ENCODE results near the gene CNGA3.

GRCh38 chr2:98301469-98301868 is 44.8 kb upstream of the CNGA3 start:
- no peak for TF ChIP-seq MAFK (IDR thresholded peaks at IDR 0.05; ENCODE audit: low read depth, low read length)
- TF ChIP-seq CTCF (conservative IDR thresholded peaks at IDR 0.05; ENCODE audit: low read depth, low read length) = no peak
- TF ChIP-seq, protein P1, sequence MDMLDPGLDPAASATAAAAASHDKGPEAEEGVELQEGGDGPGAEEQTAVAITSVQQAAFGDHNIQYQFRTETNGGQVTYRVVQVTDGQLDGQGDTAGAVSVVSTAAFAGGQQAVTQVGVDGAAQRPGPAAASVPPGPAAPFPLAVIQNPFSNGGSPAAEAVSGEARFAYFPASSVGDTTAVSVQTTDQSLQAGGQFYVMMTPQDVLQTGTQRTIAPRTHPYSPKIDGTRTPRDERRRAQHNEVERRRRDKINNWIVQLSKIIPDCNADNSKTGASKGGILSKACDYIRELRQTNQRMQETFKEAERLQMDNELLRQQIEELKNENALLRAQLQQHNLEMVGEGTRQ (IDR thresholded peaks at IDR 0.05; ENCODE audit: low read depth, low read length) = no peak
- no peak for TF ChIP-seq CEBPB (IDR thresholded peaks at IDR 0.05; ENCODE audit: low read depth, low read length)
- no peak for TF ChIP-seq POLR2A (IDR thresholded peaks at IDR 0.05; ENCODE audit: low read depth, low read length)
- TF ChIP-seq NFE2L2 (IDR thresholded peaks at IDR 0.05; ENCODE audit: low read depth, low read length) = no peak
- no peak for TF ChIP-seq RFX5 (IDR thresholded peaks at IDR 0.05; ENCODE audit: low read depth, low read length)
- no peak for TF ChIP-seq SMC3 (IDR thresholded peaks at IDR 0.05; ENCODE audit: low read depth, low read length)
- TF ChIP-seq MAZ (IDR thresholded peaks at IDR 0.05; ENCODE audit: borderline replicate concordance, low read depth, low read length) = no peak
- no peak for TF ChIP-seq ELK1 (IDR thresholded peaks at IDR 0.05; ENCODE audit: borderline replicate concordance, low read depth, low read length)
- TF ChIP-seq CHD1 (IDR thresholded peaks at IDR 0.05; ENCODE audit: low read depth, low read length) = no peak
- no peak for TF ChIP-seq BHLHE40 (IDR thresholded peaks at IDR 0.05; ENCODE audit: low read depth, low read length)
- TF ChIP-seq FOS (IDR thresholded peaks at IDR 0.05; ENCODE audit: low read depth, low read length) = no peak
- no peak for TF ChIP-seq MXI1 (IDR thresholded peaks at IDR 0.05; ENCODE audit: borderline replicate concordance, low read depth, low read length)

All from IMR-90 (cell line).